ENCODE results near the gene SYTL3.

Gene SYTL3

DNA sequence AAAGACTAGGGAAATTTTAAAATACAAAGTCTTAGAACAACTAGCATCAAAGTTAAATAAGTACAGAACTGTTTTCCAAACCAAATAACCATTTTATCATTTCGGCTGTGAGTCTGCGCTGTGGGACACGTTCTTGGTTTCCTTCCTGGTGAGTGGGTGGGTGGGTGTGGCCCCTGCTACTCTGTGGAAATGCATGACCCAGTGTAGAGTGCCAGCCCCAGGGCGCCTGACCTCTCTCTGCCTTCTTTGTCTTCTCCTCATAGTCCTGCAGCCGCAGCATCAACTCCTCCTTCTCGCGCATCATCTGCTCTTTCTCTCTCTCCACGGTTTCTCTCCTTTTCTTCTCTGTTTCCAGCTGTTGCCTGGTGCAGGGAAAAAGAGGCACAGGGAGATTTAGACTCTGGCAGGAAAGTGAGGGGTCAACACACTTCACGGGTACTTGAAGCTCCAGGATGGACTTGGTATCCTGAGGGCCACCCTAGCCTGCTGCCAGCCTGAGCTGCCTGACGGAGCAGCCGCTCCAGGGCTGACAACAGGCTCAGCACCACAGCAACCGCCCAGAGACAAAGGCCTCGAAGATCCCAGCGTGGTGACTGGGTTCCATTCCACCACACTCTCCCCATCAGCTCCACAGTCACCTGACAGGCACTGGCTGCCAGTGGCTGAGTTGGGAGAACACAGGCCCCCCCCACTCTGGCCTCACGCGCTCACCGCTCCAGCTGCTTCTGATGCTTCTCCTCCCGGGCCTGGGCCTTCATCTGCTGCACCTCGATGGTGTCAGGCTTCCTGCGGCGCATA lies 120.9 kb downstream of the SYTL3 start:
- in situ Hi-C loops (cut with MboI; ENCODE audit: low sequenced_read_pairs), result no loop called here

DNA sequence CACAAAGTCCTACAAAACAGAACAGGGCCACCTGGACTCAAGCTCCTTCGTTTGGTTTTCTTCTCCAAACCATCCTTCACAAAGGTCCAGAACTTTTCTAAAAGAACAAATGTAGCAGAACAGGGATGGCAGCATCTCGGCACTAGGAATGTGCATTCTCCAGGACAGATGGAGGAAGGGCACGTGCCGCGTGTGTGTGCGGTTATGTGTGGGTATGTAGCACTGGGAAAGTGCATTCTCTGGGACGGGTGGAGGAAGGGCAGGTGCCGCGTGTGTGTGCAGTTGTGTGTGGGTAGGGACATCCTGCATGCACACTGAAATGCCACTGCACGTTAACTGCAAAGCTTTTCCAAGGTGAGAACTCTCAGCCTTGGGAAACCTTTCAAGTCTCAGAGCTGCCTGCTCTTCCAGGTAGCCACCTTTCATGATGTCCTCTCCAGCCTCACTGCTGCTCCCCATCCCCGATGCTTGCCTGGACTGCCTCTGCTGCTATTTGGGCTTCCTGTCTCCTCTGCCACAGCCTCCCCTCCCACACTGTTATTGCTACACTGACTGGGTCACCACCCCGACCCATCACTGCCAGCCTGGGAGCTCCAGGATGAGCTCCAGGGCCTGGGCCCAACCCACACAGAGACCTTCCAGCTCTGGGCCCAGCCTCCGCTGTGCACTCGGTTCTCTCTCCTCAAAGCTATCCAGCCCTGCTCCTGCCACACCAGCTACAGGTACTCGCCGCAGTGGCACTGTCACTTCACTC lies 121.7 kb downstream of the SYTL3 start:
- in situ Hi-C loops (cut with MboI; ENCODE audit: low sequenced_read_pairs), result no loop called here

DNA sequence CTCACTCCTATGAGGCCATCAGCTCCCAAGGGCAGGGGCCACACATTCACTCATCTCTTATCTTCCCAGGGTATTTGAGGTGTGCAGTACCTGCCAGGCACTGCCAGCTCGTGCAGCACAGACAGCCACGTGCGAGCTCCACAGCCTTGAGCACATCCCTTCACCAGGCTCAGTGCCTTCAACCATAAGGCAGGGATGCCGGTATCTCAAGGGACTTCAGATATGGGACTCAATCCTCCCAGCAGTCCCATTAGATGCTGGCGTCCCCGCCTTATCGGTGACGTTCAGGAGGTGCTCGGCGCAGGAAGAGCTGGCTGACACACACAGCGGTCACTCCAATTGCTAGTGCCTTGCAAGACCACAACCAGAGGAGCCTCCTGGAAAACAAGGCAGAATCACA lies 122.3 kb downstream of the SYTL3 start:
- in situ Hi-C loops (cut with MboI; ENCODE audit: low sequenced_read_pairs), result no loop called here

DNA sequence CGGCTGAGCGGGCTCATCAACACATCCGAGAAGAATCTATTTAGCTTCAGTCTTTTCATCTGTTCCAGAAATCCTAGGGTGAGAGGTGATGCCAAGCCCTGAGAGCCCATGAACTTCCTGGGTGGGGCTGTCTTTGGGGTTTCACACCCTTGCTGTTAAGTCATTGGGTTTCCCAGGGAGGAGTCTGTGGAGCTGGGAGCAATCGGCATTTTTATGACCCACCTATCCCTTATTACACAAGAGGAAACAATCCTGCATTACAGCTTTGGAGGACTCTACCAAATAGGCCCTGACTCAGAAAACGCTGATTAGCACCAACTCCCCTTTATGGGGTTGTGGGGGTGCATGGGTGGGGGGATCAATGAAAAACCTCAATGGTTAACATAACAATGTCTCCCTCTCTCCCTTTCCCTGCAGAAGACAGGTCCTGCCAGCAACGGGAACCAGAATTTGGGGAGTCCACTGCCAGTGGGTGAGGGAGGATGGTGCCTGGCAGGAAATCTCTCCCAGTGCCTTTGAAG lies 123.1 kb downstream of the SYTL3 start:
- in situ Hi-C loops (cut with MboI; ENCODE audit: low sequenced_read_pairs), result no loop called here

DNA sequence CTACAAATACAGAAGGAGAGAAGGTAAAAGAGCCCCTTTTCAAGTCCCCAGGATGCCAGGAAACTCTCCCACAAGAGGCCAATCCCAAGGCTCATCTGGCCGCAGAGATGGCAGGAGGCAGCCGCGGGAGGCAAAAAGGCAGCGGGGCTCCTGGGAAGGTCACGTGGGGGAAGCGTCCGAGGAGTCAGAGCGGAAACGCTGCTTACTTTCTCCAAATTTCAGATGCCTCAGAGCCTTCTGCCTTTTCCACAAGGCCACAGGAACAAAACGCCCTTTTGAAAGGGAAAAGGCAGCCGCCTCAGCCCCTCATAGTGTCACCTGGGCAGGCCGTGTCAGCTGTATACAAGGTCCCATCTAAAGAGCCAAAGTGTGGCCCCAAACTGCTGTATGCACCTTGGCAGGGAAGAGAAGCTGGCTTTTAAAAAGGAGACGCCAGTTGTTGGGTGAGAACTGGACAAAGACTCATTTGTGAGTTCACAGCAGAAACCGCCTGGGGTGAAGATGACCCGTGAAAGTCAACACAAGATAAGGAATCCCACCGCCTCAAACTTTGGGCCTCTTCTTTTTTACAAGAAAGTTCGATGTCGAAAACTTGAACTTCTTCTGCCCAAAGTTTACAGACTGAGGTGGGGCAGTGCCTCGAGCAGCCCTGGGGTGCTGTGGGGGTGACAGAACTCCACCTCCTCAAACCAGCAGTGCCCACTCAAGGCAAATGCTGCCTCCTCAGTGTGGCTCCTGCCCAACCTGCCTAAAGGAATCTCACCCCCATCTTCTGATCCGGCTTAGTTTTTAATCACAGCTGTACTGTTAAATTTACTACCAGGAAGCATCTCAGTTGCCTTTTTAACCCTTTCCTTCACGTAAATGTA lies 124.0 kb downstream of the SYTL3 start:
- in situ Hi-C loops (cut with MboI; ENCODE audit: low sequenced_read_pairs), result no loop called here

DNA sequence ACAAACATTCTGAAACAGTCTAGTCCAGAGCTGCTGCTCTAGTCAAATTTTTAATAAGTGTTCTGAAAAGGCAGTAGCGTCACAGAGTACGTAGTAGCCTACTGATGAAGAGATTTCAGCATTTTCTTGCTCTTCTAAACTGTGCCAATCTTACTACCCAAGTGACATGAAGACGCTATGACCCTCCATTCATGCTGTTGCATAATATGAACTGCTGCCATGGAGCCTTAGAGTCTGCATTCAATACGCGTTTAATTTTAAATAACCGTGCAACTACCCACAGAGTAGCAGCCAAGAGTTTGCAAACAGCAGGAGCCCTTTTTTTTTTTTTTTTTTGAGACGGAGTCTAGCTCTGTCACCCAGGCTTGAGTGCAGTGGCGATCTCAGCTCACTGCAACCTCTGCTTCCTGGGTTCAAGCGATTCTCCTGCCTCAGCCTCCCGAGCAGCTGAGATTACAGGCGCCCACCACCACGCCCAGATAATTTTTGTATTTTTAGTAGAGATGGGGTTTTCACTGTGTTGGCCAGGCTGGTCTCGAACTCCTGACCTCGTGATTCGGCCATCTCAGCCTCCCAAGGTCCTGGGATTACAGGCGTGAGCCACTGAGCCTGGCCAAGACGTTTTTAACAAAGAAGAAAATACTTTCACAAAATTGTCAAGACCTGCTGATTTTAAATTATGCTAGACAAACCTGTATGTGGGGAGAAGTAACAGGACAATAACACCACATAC lies 125.0 kb downstream of the SYTL3 start:
- in situ Hi-C loops (cut with MboI; ENCODE audit: low sequenced_read_pairs), result no loop called here

DNA sequence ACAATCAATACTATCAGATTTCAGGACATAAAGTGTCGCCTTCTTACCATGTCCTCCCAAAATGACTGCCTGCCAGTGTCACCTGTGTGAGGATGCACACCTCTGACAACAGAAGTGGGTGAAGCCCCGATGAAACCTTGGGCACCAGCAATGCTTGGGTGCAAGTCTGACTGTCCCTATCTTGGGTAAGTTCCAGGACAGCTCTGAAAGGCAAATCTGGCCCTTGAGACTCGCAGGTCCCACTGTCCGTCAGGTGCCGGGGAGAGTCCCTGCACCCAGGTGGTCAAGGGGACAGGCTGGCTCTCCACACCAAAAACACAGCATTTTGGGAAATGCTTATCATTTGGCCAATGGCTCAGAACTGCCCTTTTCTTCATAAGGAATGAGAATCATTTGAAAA lies 126.0 kb downstream of the SYTL3 start:
- in situ Hi-C loops (cut with MboI; ENCODE audit: low sequenced_read_pairs), result no loop called here

DNA sequence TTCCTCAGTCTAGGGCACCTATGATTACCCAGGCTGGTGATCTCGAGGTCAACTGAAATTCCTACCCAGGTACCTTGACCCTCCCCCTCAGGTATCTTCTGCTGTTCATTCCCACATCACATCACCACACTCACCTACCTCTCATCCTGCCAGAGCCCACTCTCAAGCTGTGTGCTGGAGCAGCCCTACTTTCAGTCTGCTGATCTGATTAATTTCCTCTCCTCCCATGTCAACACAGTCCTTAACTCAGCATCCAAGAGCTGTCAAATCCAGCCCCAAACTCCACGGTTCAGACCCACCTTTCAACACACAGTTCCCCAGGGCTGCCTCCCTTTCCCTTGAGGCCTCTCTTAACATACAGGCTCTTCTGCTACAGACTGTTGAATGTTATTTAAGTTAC lies 126.9 kb downstream of the SYTL3 start:
- in situ Hi-C loops (cut with MboI; ENCODE audit: low sequenced_read_pairs), result no loop called here

DNA sequence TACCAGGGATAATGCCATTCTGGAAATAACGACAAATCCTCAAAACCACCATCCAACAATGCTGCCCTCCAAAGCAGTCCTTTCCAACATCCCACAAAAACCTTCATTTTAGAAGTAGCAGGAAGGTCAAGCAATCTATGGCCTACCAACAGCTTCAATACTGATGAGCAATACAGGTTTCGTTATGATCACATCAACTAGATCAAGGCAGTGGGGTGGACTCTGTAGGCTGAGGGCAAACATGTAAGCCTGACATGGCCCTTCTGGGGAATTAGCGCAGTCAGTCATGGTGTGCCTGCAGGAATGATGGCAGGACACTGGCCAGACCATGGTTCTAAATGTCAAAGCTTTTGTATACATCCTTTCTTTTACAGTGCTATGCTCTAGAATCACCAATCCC lies 127.7 kb downstream of the SYTL3 start:
- in situ Hi-C loops (cut with MboI; ENCODE audit: low sequenced_read_pairs), result no loop called here

DNA sequence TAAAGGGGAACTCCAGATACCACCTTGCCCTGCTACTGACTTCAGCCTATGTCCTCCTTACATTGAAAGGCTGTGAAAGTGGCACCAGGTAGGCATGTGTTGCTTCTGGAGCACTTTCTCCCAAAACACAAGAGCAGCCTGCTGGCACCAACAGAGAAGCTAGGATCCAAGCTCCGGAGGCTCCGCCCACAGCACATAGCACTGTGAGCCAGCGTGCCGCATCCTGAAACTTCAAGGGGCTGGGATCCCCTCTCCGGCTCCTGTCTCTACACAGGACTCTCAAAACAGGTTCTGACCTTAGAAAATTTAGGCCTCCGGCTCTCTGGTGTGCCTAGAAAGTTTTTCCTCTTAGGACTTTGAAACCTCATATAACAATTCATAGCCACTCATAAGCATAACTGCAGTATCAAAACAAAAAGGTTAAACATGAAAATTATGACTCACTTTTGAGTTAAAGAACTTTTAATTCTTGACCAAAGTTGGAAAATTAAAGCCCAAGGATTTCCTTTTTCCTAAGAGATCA lies 128.2 kb downstream of the SYTL3 start:
- in situ Hi-C loops (cut with MboI; ENCODE audit: low sequenced_read_pairs), result no loop called here

DNA sequence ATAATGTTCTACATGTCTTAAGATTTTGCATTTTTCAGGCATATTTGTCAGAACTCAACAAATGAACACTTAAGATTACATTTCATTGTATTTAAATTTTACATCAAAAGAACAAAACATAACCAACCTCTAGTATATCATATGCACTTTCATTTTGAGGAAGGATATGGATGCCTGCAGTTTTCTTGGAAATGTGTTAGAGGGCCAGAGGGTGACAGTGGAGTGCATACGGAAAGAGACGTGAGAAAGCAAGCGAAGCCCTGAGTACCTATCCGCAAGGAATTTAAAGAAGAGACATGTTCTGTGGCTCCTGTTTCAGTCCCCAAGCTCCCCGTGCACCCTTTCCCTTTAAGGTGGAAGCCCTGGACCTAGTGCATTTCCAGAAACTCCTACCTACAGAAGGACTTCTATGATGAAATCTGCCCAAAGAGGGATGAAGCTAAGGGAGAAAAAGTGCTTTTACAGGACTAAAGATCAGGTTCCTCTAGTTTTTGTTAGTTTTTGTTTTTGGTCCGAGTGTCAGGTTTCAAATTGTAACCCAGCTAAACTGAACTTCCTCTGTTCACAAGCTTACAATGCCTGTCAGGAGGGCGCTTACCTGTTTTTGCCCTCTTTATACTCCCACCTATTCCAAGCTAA lies 130.5 kb downstream of the SYTL3 start:
- in situ Hi-C loops (cut with MboI; ENCODE audit: low sequenced_read_pairs), result no loop called here

DNA sequence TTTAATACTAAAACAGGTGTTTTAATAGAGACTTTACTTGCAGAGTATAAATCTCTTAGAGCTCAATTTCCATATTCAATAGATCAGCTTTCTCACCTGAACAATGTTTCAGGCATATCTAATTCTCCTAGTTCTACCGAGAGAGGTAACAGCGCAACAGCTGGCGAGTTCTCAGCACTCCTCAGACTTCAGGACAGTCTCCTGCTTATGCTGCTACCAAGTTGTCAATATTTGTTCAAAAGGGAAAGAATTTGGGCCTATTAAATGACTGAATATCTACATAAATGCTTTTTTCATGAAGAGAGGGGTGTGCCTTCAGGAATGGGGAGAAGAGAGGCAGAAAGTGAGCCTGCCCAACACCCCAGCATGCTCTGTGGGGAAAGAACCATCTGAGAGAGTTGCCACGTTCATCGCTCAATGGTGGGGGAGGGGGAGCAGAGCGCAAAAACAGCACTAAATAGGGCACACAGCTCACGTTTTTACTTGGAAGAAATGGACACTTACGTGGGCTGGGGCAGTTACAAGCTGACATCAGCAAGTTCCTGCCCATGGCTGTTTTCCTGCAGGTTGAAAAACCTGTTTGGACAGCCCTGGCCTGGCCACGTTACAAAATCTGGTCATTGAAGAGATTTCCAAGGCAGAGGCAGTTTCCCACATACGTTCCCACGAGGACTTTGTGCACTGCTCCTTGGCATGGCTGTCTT lies 131.3 kb downstream of the SYTL3 start:
- in situ Hi-C loops (cut with MboI; ENCODE audit: low sequenced_read_pairs), result no loop called here

DNA sequence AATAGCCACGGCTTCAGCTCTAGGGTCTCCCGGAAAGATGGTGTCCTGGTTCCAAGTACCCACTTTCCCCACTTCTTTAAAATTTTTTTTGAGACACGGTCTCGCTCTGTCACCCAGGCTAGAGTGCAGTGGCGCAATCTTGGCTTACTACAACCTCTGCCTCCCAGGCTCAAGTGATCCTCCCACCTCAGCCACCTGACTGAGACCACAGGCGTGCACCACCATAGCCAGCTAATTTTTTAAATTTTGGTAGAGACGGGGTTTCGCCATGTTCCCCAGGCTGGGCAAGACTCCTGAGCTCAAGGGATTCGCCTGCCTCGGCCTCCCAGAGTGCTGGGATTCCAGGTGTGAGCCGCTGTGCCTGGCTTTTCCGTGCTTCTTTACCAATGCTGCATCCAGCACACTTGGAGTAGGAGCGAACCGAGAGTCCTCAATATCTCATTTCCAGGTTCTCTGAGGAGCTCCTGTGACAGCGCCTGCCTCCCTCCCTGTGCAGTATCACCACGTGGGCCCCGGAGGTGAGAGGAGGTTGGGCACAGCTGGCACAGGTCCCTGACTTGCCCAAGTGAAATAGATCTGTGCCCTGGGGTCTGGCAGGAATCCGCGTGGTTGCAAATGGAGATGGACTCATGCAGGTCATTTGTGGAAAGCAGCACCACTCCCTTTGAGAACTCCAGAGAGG lies 132.0 kb downstream of the SYTL3 start:
- in situ Hi-C loops (cut with MboI; ENCODE audit: low sequenced_read_pairs), result no loop called here

DNA sequence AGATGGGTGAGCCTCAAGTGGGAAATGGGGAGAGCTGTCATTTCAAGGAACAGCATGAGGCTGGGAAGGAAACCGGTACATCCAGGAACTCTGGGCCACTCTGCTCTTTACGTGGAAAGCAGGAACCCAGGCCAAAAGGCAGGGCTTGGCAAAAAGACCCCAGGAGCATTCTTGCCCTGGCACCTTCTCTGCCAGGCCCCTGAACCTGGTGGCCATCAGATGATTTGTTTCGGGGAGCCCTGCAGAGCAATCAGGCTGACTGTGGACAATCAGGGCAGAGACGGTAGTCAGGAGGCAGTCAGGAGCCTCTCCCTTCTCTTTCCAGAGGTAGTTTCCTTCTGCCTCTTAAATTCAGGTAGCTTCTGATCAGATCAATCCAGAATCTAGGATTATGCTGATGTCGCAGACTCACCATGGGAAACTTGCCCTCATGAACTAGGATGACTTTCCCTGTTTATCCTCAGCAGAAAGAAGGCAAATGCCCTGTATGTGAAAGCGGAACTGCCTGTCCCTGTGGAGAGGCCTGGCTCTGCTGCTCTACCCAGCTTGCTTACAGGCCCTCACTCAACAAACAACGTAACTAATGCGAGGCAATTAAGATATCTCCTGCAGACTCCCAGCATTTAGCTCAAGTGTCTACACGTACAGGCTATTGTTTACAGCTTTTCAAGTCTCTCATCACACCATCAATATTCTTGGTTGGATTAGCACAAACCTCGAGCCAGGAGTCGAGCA lies 132.7 kb downstream of the SYTL3 start:
- in situ Hi-C loops (cut with MboI; ENCODE audit: low sequenced_read_pairs), result no loop called here

DNA sequence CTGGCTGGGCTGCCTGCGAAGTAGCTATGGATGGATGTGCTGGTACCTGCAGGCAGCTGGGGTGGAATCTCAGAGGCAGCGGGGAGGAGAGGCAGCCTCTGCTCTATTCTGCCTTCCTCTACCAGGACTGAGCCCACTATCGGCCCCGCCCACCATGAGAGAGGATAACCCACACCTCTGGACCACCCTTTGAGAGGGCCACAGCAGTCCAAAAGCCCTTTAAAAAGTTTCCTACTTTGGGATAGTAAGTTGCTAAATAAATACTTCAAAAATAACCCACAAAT lies 133.3 kb downstream of the SYTL3 start:
- in situ Hi-C loops (cut with MboI; ENCODE audit: low sequenced_read_pairs), result no loop called here

DNA sequence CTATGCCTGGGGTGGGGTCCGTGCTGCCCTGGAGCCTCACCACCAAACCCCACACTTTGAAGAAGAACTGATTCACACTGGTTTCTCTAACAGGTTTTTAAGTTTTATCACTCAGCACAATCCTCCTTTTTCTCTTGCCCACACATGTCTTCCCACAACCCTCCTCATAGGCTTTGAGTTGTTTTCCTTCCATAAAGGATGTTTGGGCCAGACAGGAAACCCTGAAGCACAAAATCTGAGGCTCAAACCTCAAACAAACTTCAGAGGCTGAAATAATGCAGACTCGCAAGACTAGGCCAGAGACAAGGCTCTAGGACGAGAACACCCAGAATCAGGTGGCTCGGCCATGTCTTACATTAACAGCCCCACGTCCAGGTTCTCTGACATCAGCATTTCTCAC lies 134.0 kb downstream of the SYTL3 start:
- in situ Hi-C loops (cut with MboI; ENCODE audit: low sequenced_read_pairs), result no loop called here

DNA sequence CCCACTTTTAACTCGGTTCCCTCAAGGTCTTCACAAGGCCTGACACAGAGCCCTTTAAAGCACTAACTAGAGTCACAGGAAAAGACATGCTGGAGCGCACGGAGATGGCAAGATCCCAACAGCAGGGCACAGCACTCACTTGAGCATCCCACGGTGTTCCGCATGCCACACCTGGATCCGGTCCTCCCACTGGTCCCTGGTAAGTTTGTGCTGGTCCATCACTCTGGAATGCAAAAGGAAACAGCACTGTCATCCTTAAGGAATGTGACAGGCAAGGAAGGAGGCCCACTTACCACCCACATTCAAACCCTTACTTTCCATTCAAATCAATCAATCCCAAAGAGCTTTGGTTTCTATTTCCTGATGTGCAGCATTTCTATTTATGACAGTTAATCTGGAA lies 134.7 kb downstream of the SYTL3 start:
- in situ Hi-C loops (cut with MboI; ENCODE audit: low sequenced_read_pairs), result no loop called here

DNA sequence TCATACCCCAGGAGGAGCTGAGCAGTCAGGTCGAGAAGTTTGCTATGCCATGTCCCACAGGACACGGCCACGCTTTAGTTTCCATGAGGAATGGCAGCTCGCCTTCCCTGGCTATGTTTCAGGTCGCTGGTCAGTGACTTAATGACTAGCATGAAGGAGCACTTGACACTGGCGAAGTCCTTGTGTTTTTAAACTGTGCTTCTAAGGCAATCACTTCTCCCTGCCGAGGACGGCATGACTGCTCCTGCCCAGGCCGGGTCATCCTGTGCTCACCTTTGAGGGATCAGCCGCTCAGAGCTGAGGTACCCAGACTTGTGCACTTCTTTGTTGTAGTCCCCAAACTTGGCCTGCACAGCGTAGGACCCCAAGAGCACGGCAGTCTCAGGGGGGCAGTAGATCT lies 135.2 kb downstream of the SYTL3 start:
- in situ Hi-C loops (cut with MboI; ENCODE audit: low sequenced_read_pairs), result no loop called here
